Thyroid gland (tissue), 4 donors: ENCODE measurements around the gene WDR5B.

ENCODE experiments used
- POLR2A ChIP-seq, 2 donors: fragments of 450-650 bp; IDR thresholded peaks; one replicate each; pipeline ENCODE4 v1.6.1; 2017; ENCODE audit warnings: antibody characterized with exemption in 2 of 2, mild to moderate bottlenecking in 2 of 2, moderate library complexity in 1 of 2
- TF ChIP-seq, protein P1 (sequence below), 6 experiments: fragments of 200-600 bp in 3 of 6; fragments of 450-650 bp in 3 of 6; sonication (generic) in 3 of 6; IDR thresholded peaks; one replicate each; pipeline ENCODE4 v1.5.1; 2016 to 2019; ENCODE audit warnings: antibody characterized with exemption in 6 of 6, mild to moderate bottlenecking in 2 of 6, inconsistent platforms in 1 of 6, moderate library complexity in 1 of 6

DNA sequence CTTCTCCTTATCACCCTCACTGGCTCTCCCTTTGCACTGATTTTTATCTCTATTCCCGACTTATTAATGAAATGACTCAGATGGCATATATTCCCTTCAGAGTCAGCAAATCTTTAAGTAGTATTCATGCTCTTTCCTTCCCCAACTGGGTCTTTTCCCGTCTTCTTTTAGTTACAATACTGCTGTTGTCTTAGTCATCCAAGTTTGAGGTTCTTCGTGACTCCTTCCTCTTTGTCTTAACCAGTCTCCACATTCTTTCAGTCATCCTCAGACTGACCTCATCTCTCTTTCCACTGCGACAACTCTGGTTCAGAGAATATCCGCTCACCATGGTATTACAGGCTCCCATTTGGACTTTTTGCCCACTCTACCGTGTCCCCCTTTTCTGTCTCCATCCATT, 12.4 kb downstream of the WDR5B start:
- TF ChIP-seq, protein P1, sequence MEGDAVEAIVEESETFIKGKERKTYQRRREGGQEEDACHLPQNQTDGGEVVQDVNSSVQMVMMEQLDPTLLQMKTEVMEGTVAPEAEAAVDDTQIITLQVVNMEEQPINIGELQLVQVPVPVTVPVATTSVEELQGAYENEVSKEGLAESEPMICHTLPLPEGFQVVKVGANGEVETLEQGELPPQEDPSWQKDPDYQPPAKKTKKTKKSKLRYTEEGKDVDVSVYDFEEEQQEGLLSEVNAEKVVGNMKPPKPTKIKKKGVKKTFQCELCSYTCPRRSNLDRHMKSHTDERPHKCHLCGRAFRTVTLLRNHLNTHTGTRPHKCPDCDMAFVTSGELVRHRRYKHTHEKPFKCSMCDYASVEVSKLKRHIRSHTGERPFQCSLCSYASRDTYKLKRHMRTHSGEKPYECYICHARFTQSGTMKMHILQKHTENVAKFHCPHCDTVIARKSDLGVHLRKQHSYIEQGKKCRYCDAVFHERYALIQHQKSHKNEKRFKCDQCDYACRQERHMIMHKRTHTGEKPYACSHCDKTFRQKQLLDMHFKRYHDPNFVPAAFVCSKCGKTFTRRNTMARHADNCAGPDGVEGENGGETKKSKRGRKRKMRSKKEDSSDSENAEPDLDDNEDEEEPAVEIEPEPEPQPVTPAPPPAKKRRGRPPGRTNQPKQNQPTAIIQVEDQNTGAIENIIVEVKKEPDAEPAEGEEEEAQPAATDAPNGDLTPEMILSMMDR (IDR thresholded peaks at IDR 0.05): no peak
- TF ChIP-seq POLR2A (IDR thresholded peaks at IDR 0.05): no peak
